Activated CD4-positive, alpha-beta memory T cell treated with anti-CD3 and anti-CD28 coated beads, Interleukin-2, amount 10 ng/mL, durations not matched to agents 7 days and 5 days (primary cell): ENCODE data around the gene SLC35F6. TPM values are rescaled to one million over a fixed set of nuclear protein-coding genes. Genes with fewer than 3 reads are reported as not detected.
"Not testable (repeated sequence)": the region's sequence is repeated elsewhere in the genome, so short reads cannot be mapped to it uniquely, and the experiment has no call there.

Source experiments
- CTCF ChIA-PET: fragments of 350-600 bp; sonication (Branson Sonifier 250); formaldehyde crosslinking; loops from one replicate; lab custom pipeline; 2021; ENCODE audit warnings: antibody characterized with exemption, inconsistent platforms; lab: Charles Lee
- POLR2A ChIA-PET: fragments of 350-600 bp; sonication (Branson Sonifier 250); formaldehyde crosslinking; loops from one replicate; lab custom pipeline; 2021; ENCODE audit warnings: antibody characterized with exemption; lab: Charles Lee
- DNase-seq: peaks from one replicate; pipeline ENCODE4 v3.0.0-alpha.2; 2020
- H3K27ac Mint-ChIP-seq: one replicate; pipeline ENCODE4 v1.8.0; 2021; ENCODE audit warnings: mild to moderate bottlenecking, mixed read lengths
- H3K27me3 Mint-ChIP-seq: one replicate; pipeline ENCODE4 v1.8.0; 2021; ENCODE audit warnings: mixed read lengths
- H3K36me3 Mint-ChIP-seq: one replicate; pipeline ENCODE4 v1.8.0; 2021; ENCODE audit warnings: low read depth, mixed read lengths
- H3K4me1 Mint-ChIP-seq: one replicate; pipeline ENCODE4 v1.8.0; 2021; ENCODE audit warnings: mixed read lengths
- H3K4me3 Mint-ChIP-seq: one replicate; pipeline ENCODE4 v1.8.0; 2021; ENCODE audit warnings: mild to moderate bottlenecking, mixed read lengths
- H3K9me3 Mint-ChIP-seq: one replicate; pipeline ENCODE4 v1.8.0; 2021; ENCODE audit warnings: mixed read lengths
- total RNA-seq, 2 experiments: library from RNA; stranded (reverse); gene quantifications; one replicate each; pipeline ENCODE4 v1.2.3, GENCODE V29; 2021

The SLC35F6 gene
- total RNA-seq, 2 experiments from 2014 or later = 27.0 to 27.6 TPM

GRCh38 chr2:26735883-26736588 lies 28.0 kb upstream of the SLC35F6 start:
- H3K9me3 Mint-ChIP-seq = no peaks in the 10 kb centered on the region
- CTCF ChIA-PET = interaction anchor here (1.6 kb wide), 1 partner anchor 10 kb away, joined by 8 read pairs; no protein-coding TSS in a partner anchor
- H3K27ac Mint-ChIP-seq = no peak overlapping the region
- POLR2A ChIA-PET = no interaction called here
- no peak for DNase-seq
- H3K4me3 Mint-ChIP-seq = no peak overlapping the region
- no peaks in the 10 kb centered on the region for H3K36me3 Mint-ChIP-seq
- H3K27me3 Mint-ChIP-seq = peaks cover 6% of the 10 kb centered on the region
- H3K4me1 Mint-ChIP-seq = peaks cover 3% of the 10 kb centered on the region

- Mint-ChIP-seq H3K4me3 (no peak overlapping the region), H3K4me1 (peaks cover 7% of the 10 kb centered on the region), H3K27me3 (peaks cover 6% of the 10 kb centered on the region), H3K9me3 (no peaks in the 10 kb centered on the region), H3K36me3 (no peaks in the 10 kb centered on the region), H3K27ac (no peak overlapping the region)
- CTCF ChIA-PET = interaction anchor here (1.6 kb wide), 1 partner anchor 8 kb away, joined by 8 read pairs; no protein-coding TSS in a partner anchor
- POLR2A ChIA-PET = no interaction called here
- DNase-seq = no peak
These were observed 26.9 kb upstream of the SLC35F6 start for GRCh38 chr2:26737221-26737620.

- ChIA-PET POLR2A (no interaction called here), CTCF (no interaction called here)
- Mint-ChIP-seq H3K36me3 (no peaks in the 10 kb centered on the region), H3K27ac (no peak overlapping the region), H3K9me3 (no peaks in the 10 kb centered on the region), H3K4me3 (no peak overlapping the region), H3K27me3 (peaks cover 4% of the 10 kb centered on the region), H3K4me1 (peaks cover 7% of the 10 kb centered on the region)
- DNase-seq = no peak
These were observed 25.6 kb upstream of the SLC35F6 start for GRCh38 chr2:26738481-26738880.

DNA sequence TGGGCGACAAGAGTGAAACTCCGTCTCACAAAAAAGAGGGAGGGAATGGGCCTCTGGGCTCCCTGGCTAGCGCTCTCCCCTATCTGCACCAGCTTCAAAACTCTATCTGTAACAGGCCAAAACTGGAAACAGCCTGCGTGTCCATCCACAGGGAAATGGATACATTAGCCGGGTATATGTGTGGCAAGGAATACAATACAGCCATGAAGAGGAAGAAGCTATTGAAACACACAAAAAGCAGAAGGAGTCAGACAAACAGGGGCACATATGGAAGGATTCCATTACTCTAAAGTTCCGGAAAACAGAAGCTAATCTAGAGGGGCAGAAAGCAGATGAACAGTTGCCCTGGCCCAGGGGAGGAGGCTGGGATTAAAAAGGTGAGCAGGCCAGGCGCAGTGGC lies 24.6 kb upstream of the SLC35F6 start:
- ChIA-PET POLR2A (no interaction called here), CTCF (no interaction called here)

DNA sequence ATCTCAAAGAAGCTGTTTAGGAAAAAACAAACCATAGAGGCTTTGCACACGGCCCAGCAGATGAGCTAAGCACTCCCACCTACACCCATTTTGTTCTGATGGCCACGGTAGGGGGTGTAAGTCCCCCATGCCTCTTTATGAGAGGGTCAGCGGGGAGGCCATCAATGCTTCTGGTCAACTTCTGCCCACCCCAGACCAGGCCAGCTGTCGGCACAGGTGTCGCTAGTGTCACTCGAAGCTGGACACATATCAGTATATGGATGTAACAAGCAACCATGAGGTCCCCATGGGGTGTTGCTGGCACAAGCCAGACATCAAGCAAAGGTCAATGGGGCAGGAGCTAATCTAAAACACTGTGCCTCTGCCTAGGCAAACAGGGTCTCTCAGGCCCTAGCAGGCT lies 23.7 kb upstream of the SLC35F6 start:
- no peak for DNase-seq

More for the DNA sequence above, 24.6 kb upstream of the SLC35F6 start:
- Mint-ChIP-seq H3K4me3 (no peak overlapping the region), H3K4me1 (peaks cover 7% of the 10 kb centered on the region), H3K9me3 (no peaks in the 10 kb centered on the region), H3K27me3 (peaks cover 1% of the 10 kb centered on the region), H3K36me3 (no peaks in the 10 kb centered on the region), H3K27ac (no peak overlapping the region)
- no peak for DNase-seq

DNA sequence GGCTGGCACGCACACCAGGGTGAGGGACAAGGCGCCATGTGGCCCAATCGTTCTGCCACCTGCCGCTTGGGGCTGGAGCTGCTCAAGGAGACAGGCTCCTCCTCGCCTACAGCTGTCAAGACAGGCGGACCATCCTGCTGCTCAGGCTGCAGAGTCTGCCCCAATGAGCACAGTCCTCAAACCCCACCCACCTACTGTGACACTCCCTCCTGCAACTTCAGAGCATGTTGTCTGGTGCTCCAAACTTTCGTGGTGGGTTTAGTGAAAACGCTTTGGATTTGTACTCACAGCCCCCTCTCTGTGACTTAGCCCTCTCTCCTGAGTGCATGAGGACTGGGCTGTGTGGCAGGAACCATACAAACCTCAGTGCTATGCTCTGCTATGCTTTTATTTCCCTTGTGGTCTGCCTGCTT lies 23.2 kb upstream of the SLC35F6 start:
- Mint-ChIP-seq H3K36me3 (no peaks in the 10 kb centered on the region), H3K4me3 (no peak overlapping the region), H3K27ac (no peak overlapping the region), H3K9me3 (no peaks in the 10 kb centered on the region), H3K4me1 (peaks cover 7% of the 10 kb centered on the region), H3K27me3 (peaks cover 1% of the 10 kb centered on the region)
- ChIA-PET POLR2A (no interaction called here), CTCF (interaction anchor here (0.8 kb wide), 1 partner anchor 133 kb away, joined by 3 read pairs; no protein-coding TSS in a partner anchor)
- no peak for DNase-seq

More for the DNA sequence above, 23.7 kb upstream of the SLC35F6 start:
- Mint-ChIP-seq H3K9me3 (no peaks in the 10 kb centered on the region), H3K36me3 (no peaks in the 10 kb centered on the region), H3K4me1 (peaks cover 7% of the 10 kb centered on the region), H3K4me3 (no peak overlapping the region), H3K27ac (no peak overlapping the region), H3K27me3 (peaks cover 1% of the 10 kb centered on the region)
- ChIA-PET POLR2A (no interaction called here), CTCF (no interaction called here)

DNA sequence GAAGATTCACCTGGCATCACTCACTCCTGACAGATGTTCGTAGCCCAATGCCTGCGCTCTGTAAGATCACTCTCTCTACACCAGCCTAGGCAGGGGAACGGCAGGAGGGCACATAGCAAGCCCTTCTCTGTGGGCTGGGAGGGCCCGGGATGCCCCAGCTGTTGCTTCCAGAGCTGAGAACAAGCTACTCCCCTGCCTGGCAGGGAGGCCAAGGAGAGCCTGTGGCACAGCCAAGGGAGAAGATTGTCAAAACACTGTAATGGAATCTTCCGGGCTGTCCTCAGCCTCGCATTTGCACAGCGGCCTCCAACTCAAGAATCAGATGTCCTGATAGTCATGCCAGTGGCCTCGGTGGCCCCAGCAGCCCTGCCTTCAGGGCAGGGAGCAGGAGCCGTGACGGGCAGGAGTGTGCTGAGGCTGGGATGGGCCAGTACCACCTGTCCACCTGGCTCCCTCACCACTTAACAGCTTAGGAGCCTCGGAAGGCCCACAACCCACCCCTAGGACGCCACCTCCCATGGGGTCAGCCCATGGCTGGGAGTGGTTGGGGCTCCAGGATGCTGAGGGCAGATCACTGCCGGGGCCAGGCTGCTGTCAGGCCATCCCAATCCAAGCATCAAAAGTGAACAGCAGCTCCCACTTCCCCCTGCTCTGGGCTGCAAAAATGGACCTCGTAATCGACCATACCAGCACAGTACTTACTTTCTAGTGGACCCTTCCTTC lies 21.9 kb upstream of the SLC35F6 start:
- Mint-ChIP-seq H3K4me1 (peaks cover 7% of the 10 kb centered on the region), H3K9me3 (no peaks in the 10 kb centered on the region), H3K27me3 (peaks cover 1% of the 10 kb centered on the region), H3K36me3 (no peaks in the 10 kb centered on the region), H3K4me3 (no peak overlapping the region), H3K27ac (no peak overlapping the region)
- DNase-seq = no peak
- POLR2A ChIA-PET = no interaction called here
- CTCF ChIA-PET = interaction anchor here (0.5 to 1.1 kb wide), 3 partner anchors 104 to 887 kb away, joined by 3 read pairs; no protein-coding TSS in a partner anchor

GRCh38 chr2:26743852-26744251 lies 20.2 kb upstream of the SLC35F6 start:
- Mint-ChIP-seq H3K4me3 (no peak overlapping the region), H3K4me1 (peaks cover 7% of the 10 kb centered on the region), H3K36me3 (no peaks in the 10 kb centered on the region), H3K9me3 (no peaks in the 10 kb centered on the region), H3K27me3 (no peaks in the 10 kb centered on the region), H3K27ac (no peak overlapping the region)
- ChIA-PET POLR2A (no interaction called here), CTCF (interaction anchor here (2.5 to 6.5 kb wide), 2 partner anchors 138 to 147 kb away, joined by 9 to 88 read pairs; no protein-coding TSS in a partner anchor)
- no peak for DNase-seq

DNA sequence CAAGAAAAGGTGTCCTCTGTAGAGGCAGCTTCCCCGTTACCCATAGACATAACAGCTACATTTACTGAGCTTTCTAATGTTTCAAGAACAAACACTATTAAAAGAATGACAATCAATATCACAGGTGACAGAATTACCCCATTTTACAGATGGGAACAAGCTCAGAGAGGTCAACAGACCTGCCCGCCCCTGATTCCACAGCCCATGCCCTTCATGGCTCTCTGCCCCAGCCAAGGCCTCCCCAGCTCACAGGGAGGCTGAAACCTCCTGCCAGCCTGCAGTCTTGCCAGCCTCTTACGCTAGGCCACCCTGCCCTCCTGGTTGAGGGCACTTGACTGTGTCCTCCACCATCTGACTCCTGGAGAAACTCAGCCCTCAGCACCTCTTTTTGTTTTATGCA lies 19.1 kb upstream of the SLC35F6 start:
- ChIA-PET POLR2A (interaction anchor here (1.3 kb wide), 1 partner anchor 139 kb away, joined by 5 read pairs; no protein-coding TSS in a partner anchor), CTCF (interaction anchor here (0.8 to 6.5 kb wide), 13 partner anchors 9 to 166 kb away, joined by 3 to 88 read pairs (median 4); no protein-coding TSS in a partner anchor)
- H3K27ac Mint-ChIP-seq = no peak overlapping the region
- no peaks in the 10 kb centered on the region for H3K27me3 Mint-ChIP-seq
- peaks cover 7% of the 10 kb centered on the region for H3K4me1 Mint-ChIP-seq
- no peak overlapping the region for H3K4me3 Mint-ChIP-seq
- H3K36me3 Mint-ChIP-seq = no peaks in the 10 kb centered on the region
- no peaks in the 10 kb centered on the region for H3K9me3 Mint-ChIP-seq
- DNase-seq = no peak

DNA sequence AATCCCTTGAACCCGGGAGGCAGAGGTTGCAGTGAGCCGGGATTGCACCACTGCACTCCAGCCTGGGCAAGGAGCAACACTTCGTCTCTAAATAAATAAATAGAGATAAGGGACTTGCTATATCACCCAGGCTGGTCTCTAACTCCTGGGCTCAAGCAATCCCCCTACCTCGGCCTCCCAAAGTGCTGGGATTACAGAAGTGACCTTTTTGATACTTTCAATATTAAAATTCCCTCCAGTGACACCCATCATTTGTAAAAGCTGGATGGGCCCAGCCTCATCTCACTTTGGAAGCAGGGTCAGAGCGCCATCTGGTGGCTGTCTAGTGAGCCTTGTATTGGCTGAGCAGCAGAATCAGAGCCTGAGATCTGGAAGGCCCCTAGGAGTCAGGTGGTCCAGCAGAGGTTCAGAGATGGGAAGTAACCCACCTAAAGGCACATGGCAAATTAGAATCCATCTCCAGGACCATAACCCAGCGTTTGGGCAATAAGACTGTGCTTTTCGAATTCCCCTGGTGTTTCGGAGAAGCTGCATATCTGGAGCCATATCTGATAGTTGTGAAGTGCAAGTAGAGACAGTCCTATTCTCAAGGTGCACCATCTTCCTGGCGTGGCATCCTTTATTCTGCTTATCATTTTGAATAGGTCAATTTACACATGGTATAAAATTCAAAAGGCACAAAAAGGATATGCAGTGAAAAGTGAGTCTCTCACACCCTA lies 18.3 kb upstream of the SLC35F6 start:
- peak; percentile 80 for DNase-seq
- H3K9me3 Mint-ChIP-seq = no peaks in the 10 kb centered on the region
- no peaks in the 10 kb centered on the region for H3K27me3 Mint-ChIP-seq
- POLR2A ChIA-PET = interaction anchor here (1.3 kb wide), 1 partner anchor 140 kb away, joined by 5 read pairs; no protein-coding TSS in a partner anchor
- H3K4me3 Mint-ChIP-seq = no peak overlapping the region
- H3K36me3 Mint-ChIP-seq = no peaks in the 10 kb centered on the region
- no peak overlapping the region for H3K27ac Mint-ChIP-seq
- CTCF ChIA-PET = interaction anchor here (0.6 to 6.5 kb wide), 19 partner anchors 10 to 319 kb away, joined by 3 to 88 read pairs (median 3); no protein-coding TSS in a partner anchor
- H3K4me1 Mint-ChIP-seq = peaks cover 5% of the 10 kb centered on the region

- Mint-ChIP-seq H3K4me3 (no peak overlapping the region), H3K4me1 (no peaks in the 10 kb centered on the region), H3K27ac (no peak overlapping the region), H3K9me3 (no peaks in the 10 kb centered on the region), H3K27me3 (no peaks in the 10 kb centered on the region), H3K36me3 (no peaks in the 10 kb centered on the region)
- no peak for DNase-seq
- ChIA-PET CTCF (interaction anchor here (1.0 to 6.5 kb wide), 4 partner anchors 26 to 169 kb away, joined by 3 to 88 read pairs (median 4); no protein-coding TSS in a partner anchor), POLR2A (no interaction called here)
These were observed 17.1 kb upstream of the SLC35F6 start for GRCh38 chr2:26746934-26747333.

DNA sequence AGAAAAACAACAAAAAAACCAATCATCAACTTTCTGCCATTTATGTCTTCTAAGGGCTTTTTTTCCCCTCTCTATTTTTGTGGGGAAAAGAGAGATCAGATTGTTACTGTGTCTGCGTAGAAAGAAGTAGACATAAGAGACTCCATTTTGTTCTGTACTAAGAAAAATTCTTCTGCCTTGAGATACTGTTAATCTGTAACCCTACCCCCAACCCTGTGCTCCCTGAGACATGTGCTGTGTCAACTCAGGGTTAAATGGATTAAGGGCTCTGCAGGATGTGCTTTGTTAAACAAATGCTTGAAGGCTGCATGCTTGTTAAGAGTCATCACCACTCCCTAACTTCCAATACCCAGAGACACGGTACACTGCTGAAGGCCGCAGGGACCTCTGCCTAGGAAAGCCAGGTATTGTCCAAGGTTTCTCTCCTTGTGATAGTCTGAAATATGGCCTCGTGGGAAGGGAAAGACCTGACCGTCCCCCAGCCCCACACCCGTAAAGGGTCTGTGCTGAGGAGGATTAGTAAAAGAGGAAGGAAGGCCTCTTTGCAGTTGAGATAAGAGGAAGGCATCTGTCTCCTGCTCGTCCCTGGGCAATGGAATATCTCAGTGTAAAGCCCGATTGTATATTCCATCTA lies 14.2 kb upstream of the SLC35F6 start:
- CTCF ChIA-PET = interaction anchor here (6.5 kb wide), 1 partner anchor 144 kb away, joined by 88 read pairs; no protein-coding TSS in a partner anchor
- DNase-seq, H3K27me3 Mint-ChIP-seq, H3K9me3 Mint-ChIP-seq, H3K27ac Mint-ChIP-seq, H3K36me3 Mint-ChIP-seq, POLR2A ChIA-PET, H3K4me3 Mint-ChIP-seq, H3K4me1 Mint-ChIP-seq: not testable (repeated sequence)
